Endothelial cell (in vitro differentiated cells): ENCODE data around the gene PTPRK. TPM values are rescaled to one million over a fixed set of nuclear protein-coding genes. Genes with fewer than 3 reads are reported as not detected.

Experiments used
- DNase-seq: peaks from one replicate; pipeline ENCODE4 v3.0.0; 2021; ENCODE audit warnings: low spot score
- H3K27ac Mint-ChIP-seq: one replicate; pipeline ENCODE4 v1.8.0; 2021; ENCODE audit warnings: mixed read lengths, inconsistent platforms; ENCODE audit not compliant: unreplicated experiment
- H3K27me3 Mint-ChIP-seq: one replicate; pipeline ENCODE4 v1.8.0; 2021; ENCODE audit warnings: mild to moderate bottlenecking, moderate library complexity, mixed read lengths, inconsistent platforms; ENCODE audit not compliant: unreplicated experiment
- H3K36me3 Mint-ChIP-seq: one replicate; pipeline ENCODE4 v1.8.0; 2021; ENCODE audit warnings: mild to moderate bottlenecking, low read depth, mixed read lengths, inconsistent platforms; ENCODE audit not compliant: unreplicated experiment
- H3K4me1 Mint-ChIP-seq: one replicate; pipeline ENCODE4 v1.8.0; 2021; ENCODE audit warnings: mild to moderate bottlenecking, mixed read lengths, inconsistent platforms; ENCODE audit not compliant: unreplicated experiment
- H3K4me3 Mint-ChIP-seq: one replicate; pipeline ENCODE4 v1.8.0; 2021; ENCODE audit warnings: mild to moderate bottlenecking, mixed read lengths, inconsistent platforms; ENCODE audit not compliant: unreplicated experiment
- H3K9me3 Mint-ChIP-seq: one replicate; pipeline ENCODE4 v1.8.0; 2021; ENCODE audit warnings: mixed read lengths, inconsistent platforms; ENCODE audit not compliant: unreplicated experiment
- total RNA-seq: library from RNA; stranded (reverse); fragmentation: NEBNext Ultra II Directional; extraction: Animal tissue kit (Norgen Biotek cat#: 25700); gene quantifications from one replicate; pipeline ENCODE4 v1.2.1, GENCODE V29; 2021; ENCODE audit not compliant: unreplicated experiment
- TF ChIP-seq, protein P1 (sequence below): fragments of 200-600 bp; sonication (generic); IDR thresholded peaks from one replicate; pipeline ENCODE4 v1.5.0; 2021; ENCODE audit warnings: antibody characterized with exemption; ENCODE audit not compliant: unreplicated experiment

PTPRK gene
- total RNA-seq, 1 donor from 2014 or later: 47.3 TPM

- no peaks in the 10 kb centered on the region for H3K36me3 Mint-ChIP-seq
- H3K27ac Mint-ChIP-seq: no peak overlapping the region
- no peaks in the 10 kb centered on the region for H3K27me3 Mint-ChIP-seq
- H3K9me3 Mint-ChIP-seq: no peaks in the 10 kb centered on the region
- H3K4me3 Mint-ChIP-seq: no peak overlapping the region
- DNase-seq: no peak
- TF ChIP-seq, protein P1, sequence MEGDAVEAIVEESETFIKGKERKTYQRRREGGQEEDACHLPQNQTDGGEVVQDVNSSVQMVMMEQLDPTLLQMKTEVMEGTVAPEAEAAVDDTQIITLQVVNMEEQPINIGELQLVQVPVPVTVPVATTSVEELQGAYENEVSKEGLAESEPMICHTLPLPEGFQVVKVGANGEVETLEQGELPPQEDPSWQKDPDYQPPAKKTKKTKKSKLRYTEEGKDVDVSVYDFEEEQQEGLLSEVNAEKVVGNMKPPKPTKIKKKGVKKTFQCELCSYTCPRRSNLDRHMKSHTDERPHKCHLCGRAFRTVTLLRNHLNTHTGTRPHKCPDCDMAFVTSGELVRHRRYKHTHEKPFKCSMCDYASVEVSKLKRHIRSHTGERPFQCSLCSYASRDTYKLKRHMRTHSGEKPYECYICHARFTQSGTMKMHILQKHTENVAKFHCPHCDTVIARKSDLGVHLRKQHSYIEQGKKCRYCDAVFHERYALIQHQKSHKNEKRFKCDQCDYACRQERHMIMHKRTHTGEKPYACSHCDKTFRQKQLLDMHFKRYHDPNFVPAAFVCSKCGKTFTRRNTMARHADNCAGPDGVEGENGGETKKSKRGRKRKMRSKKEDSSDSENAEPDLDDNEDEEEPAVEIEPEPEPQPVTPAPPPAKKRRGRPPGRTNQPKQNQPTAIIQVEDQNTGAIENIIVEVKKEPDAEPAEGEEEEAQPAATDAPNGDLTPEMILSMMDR: no peak
- no peaks in the 10 kb centered on the region for H3K4me1 Mint-ChIP-seq
Measured at GRCh38 chr6:128363020-128363813, 157.2 kb downstream of the PTPRK start.

DNA sequence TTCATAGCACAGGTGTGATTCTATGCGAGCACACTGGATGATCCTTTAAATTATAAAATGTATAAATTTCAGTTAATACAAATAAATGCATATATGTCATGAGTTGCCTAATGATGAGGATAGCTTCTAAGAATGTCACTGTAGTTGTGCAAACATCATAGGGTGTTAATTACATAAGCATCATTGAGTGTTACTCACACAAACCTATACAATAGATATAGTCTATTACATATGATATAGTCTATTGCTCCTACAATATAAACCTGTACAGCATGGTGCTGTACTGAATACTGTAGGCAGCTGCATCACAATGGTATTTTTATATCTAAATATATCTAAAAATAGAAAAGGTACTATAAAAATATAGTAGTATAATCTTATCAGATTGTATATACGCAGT, 159.0 kb downstream of the PTPRK start:
- no peak overlapping the region for H3K27ac Mint-ChIP-seq
- TF ChIP-seq, protein P1: no peak
- H3K9me3 Mint-ChIP-seq: no peaks in the 10 kb centered on the region
- H3K4me3 Mint-ChIP-seq: no peak overlapping the region
- no peaks in the 10 kb centered on the region for H3K36me3 Mint-ChIP-seq
- DNase-seq: no peak
- H3K27me3 Mint-ChIP-seq: no peaks in the 10 kb centered on the region
- H3K4me1 Mint-ChIP-seq: no peaks in the 10 kb centered on the region

DNA sequence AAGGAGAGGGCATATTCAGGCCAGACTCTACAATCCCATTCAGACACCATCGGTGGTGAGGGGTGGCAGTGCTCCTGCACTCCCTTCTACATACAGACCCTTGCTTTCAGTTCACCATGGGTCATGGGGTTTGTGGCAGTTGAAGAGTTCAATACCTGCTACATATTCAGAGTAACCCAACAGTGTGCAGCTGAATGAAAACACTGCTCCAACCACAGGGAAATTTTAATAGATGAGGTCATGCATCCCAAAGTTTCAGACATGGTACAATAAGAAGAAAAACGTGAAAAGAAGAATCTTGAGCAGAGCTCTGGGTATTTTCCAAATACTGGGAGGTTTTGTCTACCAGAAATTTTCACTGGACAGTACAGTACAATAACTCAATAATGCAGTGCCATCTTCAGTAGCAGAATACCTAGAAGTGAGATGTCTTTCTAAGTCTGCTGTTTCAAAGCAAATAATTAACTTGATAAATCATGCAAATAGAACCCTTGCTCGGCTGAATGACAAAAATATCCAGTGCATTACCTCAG, 162.1 kb downstream of the PTPRK start:
- H3K27me3 Mint-ChIP-seq: no peaks in the 10 kb centered on the region
- H3K9me3 Mint-ChIP-seq: no peaks in the 10 kb centered on the region
- H3K36me3 Mint-ChIP-seq: no peaks in the 10 kb centered on the region
- no peak overlapping the region for H3K27ac Mint-ChIP-seq
- H3K4me3 Mint-ChIP-seq: no peak overlapping the region
- no peak for DNase-seq
- peaks cover 4% of the 10 kb centered on the region for H3K4me1 Mint-ChIP-seq
- TF ChIP-seq, protein P1: no peak

DNA sequence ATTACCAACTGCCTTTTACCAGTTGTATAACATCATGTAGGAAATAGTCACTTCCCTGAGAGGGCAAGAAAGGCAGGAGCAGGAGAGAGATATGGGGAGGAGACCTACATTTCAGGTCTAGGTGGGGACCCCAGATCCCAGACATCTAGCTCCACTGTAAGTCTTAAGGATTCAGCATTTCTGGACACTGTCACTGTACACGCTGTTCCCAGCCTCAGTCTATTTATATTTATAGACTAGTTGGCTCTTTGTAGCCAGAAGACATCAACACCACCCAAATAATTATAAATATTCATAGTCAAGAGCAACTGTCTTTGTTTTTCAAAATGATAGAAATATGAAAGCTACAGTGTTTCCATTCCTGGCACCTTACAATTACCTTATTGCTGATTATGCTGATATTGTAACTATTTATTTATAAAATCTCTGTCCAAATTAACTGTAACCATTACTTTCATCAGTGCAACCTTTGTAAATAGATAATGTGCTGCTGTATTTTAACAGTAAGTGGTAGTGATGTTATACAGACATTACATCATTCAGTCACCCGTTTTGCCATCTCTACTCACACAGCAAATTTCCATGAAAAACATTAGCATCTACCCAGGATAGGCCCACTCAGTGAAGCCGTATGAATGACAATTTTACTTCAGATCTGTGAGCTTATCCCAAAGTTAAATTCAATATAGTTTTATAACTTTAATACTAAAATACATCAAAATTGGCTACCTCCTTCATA, 162.8 kb downstream of the PTPRK start:
- Mint-ChIP-seq H3K9me3 (no peaks in the 10 kb centered on the region), H3K27me3 (no peaks in the 10 kb centered on the region), H3K4me3 (no peak overlapping the region), H3K36me3 (no peaks in the 10 kb centered on the region), H3K27ac (no peak overlapping the region), H3K4me1 (peaks cover 4% of the 10 kb centered on the region)
- no peak for DNase-seq
- TF ChIP-seq, protein P1: no peak

GRCh38 chr6:128352366-128352765, 168.0 kb downstream of the PTPRK start:
- Mint-ChIP-seq H3K4me3 (no peak overlapping the region), H3K36me3 (no peaks in the 10 kb centered on the region), H3K27ac (no peak overlapping the region), H3K9me3 (no peaks in the 10 kb centered on the region), H3K4me1 (peaks cover 9% of the 10 kb centered on the region), H3K27me3 (no peaks in the 10 kb centered on the region)
- DNase-seq: no peak
- TF ChIP-seq, protein P1: no peak
